Measurements from ENCODE around the gene CBLN3.
"Not testable (repeated sequence)": the region's sequence is repeated elsewhere in the genome, so short reads cannot be mapped to it uniquely, and the experiment has no call there.

DNA sequence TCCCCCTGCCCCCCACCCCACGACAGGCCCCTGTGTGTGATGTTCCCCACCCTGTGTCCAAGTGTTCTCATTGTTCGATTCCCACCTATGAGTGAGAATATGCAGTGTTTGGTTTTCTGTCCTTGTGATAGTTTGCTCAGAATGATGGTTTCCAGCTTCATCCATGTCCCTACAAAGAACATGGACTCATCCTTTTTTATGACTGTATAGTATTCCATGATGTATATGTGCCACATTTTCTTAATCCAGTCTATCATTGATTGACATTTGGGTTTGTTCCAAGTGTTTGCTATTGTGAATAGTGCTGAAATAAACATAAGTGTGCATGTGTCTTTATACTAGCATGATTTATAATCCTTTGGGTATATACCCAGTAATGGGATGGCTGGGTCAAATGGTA is 41.0 kb upstream of the CBLN3 start:
- TF ChIP-seq POLR2A (IDR thresholded peaks at IDR 0.05; ENCODE audit: low read depth, low read length); POLR2AphosphoS5 (IDR thresholded peaks at IDR 0.05; ENCODE audit: low read depth, low read length); TAF1 (IDR thresholded peaks at IDR 0.05; ENCODE audit: borderline replicate concordance, low read depth, low read length): not testable (repeated sequence)
